ENCODE data around the gene BRIP1. TPM values are rescaled to one million over a fixed set of nuclear protein-coding genes. Genes with fewer than 3 reads are reported as not detected.

BRIP1 gene
- total RNA-seq, 4 donors from 2014 or later = 1.0 to 13.0 TPM; not detected in 2

- Histone ChIP-seq H3K27ac (no peak overlapping the region), H3K27me3 (no peaks in the 10 kb centered on the region), H3K9me3 (no peaks in the 10 kb centered on the region), H3K4me3 (no peak overlapping the region), H3K36me3 (no peaks in the 10 kb centered on the region), H3K4me1 (no peaks in the 10 kb centered on the region)
- no peak for DNase-seq
- TF ChIP-seq CTCF (IDR thresholded peaks at IDR 0.05) (no peak), POLR2A (IDR thresholded peaks at IDR 0.05) (no peak)
- intact Hi-C loops (cut with DNase I; ENCODE audit: low total_unique reads) = no loop called here
Observed at GRCh38 chr17:61750656-61751055, 112.7 kb downstream of the BRIP1 start.

GRCh38 chr17:61749823-61750404, 113.4 kb downstream of the BRIP1 start:
- Histone ChIP-seq H3K36me3 (no peaks in the 10 kb centered on the region), H3K4me1 (no peaks in the 10 kb centered on the region), H3K27ac (no peak overlapping the region), H3K4me3 (no peak overlapping the region), H3K9me3 (no peaks in the 10 kb centered on the region), H3K27me3 (no peaks in the 10 kb centered on the region)
- no peak for DNase-seq
- intact Hi-C loops (cut with DNase I; ENCODE audit: low total_unique reads) = no loop called here
- TF ChIP-seq CTCF (IDR thresholded peaks at IDR 0.05) = no peak
- TF ChIP-seq POLR2A (IDR thresholded peaks at IDR 0.05) = no peak

GRCh38 chr17:61746248-61746985, 116.9 kb downstream of the BRIP1 start:
- Histone ChIP-seq H3K27ac (no peak overlapping the region), H3K36me3 (no peaks in the 10 kb centered on the region), H3K27me3 (no peaks in the 10 kb centered on the region), H3K9me3 (no peaks in the 10 kb centered on the region), H3K4me3 (no peak overlapping the region), H3K4me1 (no peaks in the 10 kb centered on the region)
- TF ChIP-seq POLR2A (IDR thresholded peaks at IDR 0.05) = no peak
- no peak for TF ChIP-seq CTCF (IDR thresholded peaks at IDR 0.05)
- intact Hi-C loops (cut with DNase I; ENCODE audit: low total_unique reads) = no loop called here
- no peak for DNase-seq

GRCh38 chr17:61744804-61745203, 118.5 kb downstream of the BRIP1 start:
- H3K4me3 ChIP-seq = no peak overlapping the region
- H3K4me1 ChIP-seq = no peaks in the 10 kb centered on the region
- TF ChIP-seq CTCF (IDR thresholded peaks at IDR 0.05) (no peak), POLR2A (IDR thresholded peaks at IDR 0.05) (no peak)
- H3K27ac ChIP-seq = no peak overlapping the region
- no peaks in the 10 kb centered on the region for H3K9me3 ChIP-seq
- DNase-seq = no peak
- no peaks in the 10 kb centered on the region for H3K27me3 ChIP-seq
- intact Hi-C loops (cut with DNase I; ENCODE audit: low total_unique reads) = no loop called here
- no peaks in the 10 kb centered on the region for H3K36me3 ChIP-seq

- H3K4me1 ChIP-seq = no peaks in the 10 kb centered on the region
- no peak overlapping the region for H3K27ac ChIP-seq
- H3K9me3 ChIP-seq = no peaks in the 10 kb centered on the region
- H3K36me3 ChIP-seq = no peaks in the 10 kb centered on the region
- intact Hi-C loops (cut with DNase I; ENCODE audit: low total_unique reads) = no loop called here
- no peak overlapping the region for H3K4me3 ChIP-seq
- DNase-seq = no peak
- H3K27me3 ChIP-seq = no peaks in the 10 kb centered on the region
- TF ChIP-seq CTCF (IDR thresholded peaks at IDR 0.05) (no peak), POLR2A (IDR thresholded peaks at IDR 0.05) (no peak)
Observed at GRCh38 chr17:61744252-61744651, 119.1 kb downstream of the BRIP1 start.

All from uterus (tissue), 4 donors.